Activated CD4-positive, alpha-beta T cell treated with anti-CD3 and anti-CD28 coated beads for 24 hours (primary cell): ENCODE measurements around the gene PKD2.

Experiments used
- DNase-seq, 2 donors: peaks; one replicate each; pipeline ENCODE4 v3.0.0-alpha.2; 2020; ENCODE audit warnings: low read depth in 2 of 2

Gene PKD2

GRCh38 chr4:88007304-88008121, at the start of gene PKD2:
TSS of gene PKD2 (plus strand) at chr4:88007635. CDS start at chr4:88007734, 99 bp downstream.
- DNase-seq: peak; percentile 62 to 74

DNA sequence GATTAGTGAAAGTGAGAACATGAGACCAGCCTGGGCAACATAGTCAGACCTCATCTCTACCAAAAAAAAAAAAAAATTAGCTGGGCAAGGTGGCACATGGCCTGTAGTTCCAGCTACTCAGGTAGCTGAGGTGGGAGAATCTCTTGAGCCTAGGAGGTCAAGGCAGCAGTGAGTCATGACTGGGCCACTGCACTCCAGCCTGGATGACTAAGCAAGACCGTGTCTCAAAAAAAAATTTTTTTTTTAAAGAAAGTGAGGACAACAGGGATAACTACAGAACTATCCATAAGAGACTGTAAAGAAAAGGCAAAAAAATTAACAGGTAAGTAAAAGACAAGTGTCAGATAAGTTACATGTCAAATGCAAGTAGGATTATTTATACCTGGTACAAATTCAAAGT, 45.4 kb upstream of the PKD2 start:
- no peak for DNase-seq

DNA sequence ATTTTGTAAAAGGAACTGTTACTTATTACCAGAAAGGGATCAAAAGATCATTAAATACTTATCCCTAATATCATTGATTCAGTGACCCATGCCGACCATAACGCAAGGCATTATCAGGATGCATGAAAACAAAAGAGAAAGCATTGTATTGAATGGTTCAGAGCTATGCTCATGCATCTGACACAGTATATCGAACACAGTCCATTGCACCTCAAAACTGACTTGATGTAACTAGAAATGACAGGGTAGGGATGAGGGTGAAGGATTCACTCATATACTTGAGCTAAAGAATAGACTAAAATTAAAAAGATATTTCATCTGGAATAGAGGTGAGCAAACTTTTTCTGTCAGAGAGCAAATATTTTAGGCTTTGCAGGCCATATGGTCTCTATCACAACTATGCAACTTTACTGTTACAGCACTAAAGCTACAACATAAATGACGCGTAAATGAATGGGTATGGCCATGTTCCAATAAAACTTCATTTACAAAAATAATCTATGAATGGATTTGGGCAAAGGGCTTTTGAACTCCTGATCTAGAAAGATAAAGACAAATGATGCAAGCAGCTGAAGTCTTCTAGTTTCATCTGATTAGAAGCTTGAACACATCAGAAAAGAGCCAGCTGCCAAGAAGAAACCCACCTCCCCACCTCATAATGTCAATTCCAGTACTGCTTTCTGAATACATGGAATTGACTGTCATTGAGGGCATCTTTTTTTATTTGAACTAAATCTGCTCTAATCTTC, 44.9 kb upstream of the PKD2 start:
- no peak for DNase-seq

- no peak for DNase-seq
Observed at GRCh38 chr4:87965501-87965975, 41.9 kb upstream of the PKD2 start.

DNA sequence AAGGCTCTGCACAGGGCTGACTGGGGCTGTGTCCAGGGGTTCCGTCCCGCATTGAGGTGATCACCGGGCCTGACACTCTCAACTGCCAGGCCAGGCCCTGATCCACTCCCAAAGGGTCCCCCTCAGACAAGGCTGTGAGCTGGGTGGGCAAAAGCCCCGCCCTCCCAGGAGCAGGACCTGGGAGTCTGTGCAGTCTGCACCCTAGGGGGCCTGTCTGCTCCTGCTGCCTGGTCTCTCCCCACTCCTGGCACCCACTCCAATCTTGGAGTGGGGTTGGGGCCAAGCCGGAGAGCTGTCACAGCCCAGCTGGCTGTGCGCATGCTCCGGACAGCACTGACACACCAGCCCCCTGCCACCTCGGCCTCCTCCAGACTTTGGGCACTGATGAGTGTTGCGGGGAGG, 41.3 kb upstream of the PKD2 start:
- DNase-seq: no peak

DNA sequence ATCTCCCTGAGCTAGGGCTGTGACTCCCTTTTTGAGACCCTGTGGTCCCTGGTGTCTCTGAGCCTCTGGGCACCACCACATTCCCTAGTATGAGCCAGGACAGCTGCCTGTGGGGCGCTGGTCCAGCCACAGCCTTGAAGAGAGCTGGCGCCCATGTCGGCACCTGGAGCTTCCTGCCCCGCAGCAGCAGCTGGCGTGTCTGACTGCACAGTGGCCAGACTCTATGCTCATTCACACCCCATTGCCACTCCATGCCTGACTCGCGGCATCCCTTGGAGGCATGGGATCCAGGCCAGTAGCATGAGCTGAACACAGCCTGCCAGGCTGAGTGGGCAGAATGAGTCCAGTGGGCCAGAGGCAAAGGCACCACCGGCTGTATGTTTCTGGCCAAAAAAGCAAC, 40.2 kb upstream of the PKD2 start:
- no peak for DNase-seq

DNA sequence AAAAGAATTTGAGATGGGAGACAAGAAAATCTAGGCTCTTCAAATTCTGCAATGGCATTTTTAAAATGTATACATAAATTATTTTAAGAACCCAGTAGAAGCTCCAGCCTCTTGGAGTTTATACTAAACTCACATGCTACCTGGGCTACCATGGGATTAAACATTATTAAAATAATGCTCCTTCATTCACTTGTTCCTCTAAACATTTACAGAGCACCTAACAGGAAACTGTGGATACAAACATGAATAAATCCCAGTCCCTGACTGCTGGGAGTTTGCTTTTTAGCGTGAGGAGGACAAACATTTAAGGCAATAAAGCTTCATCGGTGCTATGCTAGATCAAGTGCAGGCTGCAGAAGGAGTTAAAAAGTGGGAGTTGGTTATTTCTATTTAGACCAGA, 37.3 kb upstream of the PKD2 start:
- no peak for DNase-seq

GRCh38 chr4:87971866-87972265, 35.6 kb upstream of the PKD2 start:
- DNase-seq: no peak

GRCh38 chr4:87973283-87974169, 33.9 kb upstream of the PKD2 start:
- peak in 1 of 2 donors; percentile 30 for DNase-seq

GRCh38 chr4:87974856-87975462, 32.5 kb upstream of the PKD2 start:
- DNase-seq: no peak

GRCh38 chr4:87975466-87975865, 32.0 kb upstream of the PKD2 start, which contains the start of gene SPP1:
TSS of gene SPP1 (plus strand) at chr4:87975714. CDS start at chr4:87976896, 1,182 bp downstream.
- peak in 1 of 2 donors; percentile 3 for DNase-seq

DNA sequence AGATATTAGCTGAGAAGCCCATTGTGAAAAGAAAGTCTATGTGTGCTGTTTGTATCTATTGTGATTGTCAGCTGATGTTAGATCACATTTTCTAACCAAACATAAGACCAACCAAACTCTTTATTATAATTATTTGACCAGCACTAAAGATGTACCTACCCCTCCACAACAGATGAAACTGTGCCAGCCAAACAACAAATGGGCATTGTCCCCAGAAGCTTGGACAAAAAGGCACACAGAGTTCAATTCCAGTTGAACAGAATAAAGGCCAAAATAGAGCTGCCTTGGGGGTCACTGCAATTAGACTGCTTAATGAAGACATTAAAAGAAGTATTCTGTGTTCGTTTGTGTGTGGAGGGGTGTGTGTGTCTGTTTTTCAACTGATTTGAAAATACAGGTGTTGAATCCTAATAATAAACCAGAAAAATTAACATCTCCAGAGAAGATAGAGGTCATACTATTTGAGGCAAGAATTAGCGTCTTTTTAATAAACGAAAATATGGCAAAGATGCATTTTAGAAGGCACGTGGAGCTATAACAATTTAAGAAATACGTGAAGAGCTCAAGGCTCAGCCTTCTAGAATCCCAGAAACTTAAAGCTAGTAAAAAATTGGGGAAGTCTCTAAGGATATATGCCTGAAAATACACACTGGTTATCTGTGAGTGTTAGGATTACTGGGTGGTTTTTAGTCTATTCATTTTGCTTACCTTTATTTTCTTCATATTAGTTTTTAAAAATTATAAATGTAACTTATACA, 29.7 kb upstream of the PKD2 start:
- DNase-seq: no peak

DNA sequence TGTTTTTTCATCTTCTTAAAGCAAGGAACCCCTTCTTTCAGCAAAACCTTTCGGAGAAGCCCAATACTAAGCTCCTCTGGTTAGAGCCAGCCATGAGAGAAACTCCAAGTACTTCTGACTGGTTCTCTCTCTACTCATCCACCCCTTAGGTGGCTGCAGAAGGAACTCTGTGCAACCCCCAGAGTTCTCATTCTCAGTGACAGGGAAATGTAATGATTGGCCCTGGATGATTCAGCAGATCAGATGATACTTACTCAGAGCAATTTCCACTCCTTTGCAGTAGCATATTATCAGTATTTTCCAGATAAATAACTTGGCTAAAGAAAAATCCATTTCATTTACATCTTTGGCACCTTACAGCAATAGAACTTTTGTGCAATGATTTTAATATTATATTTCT, 28.8 kb upstream of the PKD2 start:
- DNase-seq: no peak

DNA sequence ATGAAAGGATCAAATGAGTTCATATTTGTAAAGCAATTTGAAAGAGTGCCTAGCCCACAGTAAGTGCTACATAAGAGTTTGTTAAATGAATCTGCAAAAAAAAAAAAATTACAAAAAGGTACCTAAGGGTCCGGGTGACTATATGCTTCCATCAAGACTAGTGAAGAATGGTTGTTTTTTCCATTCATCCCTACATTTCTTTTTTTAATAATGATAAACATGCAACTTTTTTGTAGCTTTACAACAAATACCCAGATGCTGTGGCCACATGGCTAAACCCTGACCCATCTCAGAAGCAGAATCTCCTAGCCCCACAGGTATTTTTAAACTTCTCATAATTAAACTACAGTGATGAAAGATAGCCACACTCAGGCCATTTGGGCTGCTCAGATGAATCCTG, 27.6 kb upstream of the PKD2 start:
- DNase-seq: no peak

- no peak for DNase-seq
Observed at GRCh38 chr4:87981486-87981885, 25.9 kb upstream of the PKD2 start.

DNA sequence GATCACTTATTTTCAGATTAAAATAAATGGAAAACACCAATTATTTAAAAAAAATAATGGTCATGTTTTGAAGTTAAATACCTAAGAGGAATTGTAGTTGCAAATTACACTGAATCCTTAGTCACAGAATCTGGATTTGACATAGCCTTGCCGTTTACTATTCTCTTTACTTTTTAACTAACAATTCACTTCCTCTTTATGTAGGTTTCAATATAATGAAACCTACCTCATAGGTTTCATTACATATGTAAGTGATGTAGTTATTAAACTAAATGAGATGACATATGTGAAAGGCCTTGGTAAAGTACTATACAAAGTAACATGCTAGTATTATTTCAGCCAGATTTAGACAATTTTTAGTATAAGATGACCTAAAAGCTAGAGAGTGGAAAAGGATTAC, 25.4 kb upstream of the PKD2 start:
- no peak for DNase-seq

DNA sequence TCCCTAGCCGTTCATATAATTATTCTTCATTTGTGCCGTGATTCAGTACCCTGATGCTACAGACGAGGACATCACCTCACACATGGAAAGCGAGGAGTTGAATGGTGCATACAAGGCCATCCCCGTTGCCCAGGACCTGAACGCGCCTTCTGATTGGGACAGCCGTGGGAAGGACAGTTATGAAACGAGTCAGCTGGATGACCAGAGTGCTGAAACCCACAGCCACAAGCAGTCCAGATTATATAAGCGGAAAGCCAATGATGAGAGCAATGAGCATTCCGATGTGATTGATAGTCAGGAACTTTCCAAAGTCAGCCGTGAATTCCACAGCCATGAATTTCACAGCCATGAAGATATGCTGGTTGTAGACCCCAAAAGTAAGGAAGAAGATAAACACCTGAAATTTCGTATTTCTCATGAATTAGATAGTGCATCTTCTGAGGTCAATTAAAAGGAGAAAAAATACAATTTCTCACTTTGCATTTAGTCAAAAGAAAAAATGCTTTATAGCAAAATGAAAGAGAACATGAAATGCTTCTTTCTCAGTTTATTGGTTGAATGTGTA, 24.9 kb upstream of the PKD2 start:
- DNase-seq: no peak

DNA sequence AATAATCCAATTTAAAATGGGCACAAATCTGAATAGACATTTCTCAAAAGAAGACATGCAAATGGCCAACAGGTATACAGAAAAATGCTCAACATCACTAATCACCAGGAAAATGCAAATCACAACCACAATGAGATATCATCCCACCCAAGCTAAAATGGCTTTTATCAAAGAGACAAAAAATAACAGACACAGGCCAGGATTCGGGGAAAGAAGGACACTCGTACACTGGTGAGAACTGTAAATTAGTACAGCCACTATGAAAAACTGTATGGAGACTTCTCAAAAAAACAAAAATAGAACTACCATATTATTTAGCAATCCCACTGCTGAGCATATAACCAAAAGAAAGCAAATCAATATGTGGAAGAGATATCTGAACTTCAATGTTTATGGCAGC, 23.4 kb upstream of the PKD2 start:
- DNase-seq: no peak

GRCh38 chr4:87985097-87985886, 22.1 kb upstream of the PKD2 start:
- no peak for DNase-seq

DNA sequence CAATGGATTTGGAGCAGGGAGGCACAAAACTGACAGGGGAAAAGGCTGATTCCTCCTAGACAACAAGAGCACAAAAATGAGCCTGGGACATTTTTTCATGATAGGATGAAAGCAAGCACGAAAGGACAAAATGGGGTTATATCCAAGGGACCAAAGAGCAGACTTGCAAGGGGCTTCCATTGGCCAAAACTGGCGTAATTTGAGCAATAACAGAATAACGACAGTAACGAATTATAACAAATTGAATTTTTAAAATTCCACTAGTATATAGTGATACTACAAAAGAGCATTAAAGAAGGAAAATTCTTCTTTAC, 21.6 kb upstream of the PKD2 start:
- no peak for DNase-seq
